GM23248 (cell line): Measurements from ENCODE around the gene DNAJC21. TPM values are rescaled to one million over a fixed set of nuclear protein-coding genes. Genes with fewer than 3 reads are reported as not detected.

Experiments used
- DNase-seq: peaks from one replicate; pipeline ENCODE4 v3.0.0-alpha.2; 2015
- H2AFZ ChIP-seq: fragments of 200-600 bp; sonication (generic); 2 replicates; pipeline ENCODE4 v1.6.1; 2016; ENCODE audit warnings: antibody characterized with exemption
- H3F3A ChIP-seq: fragments of 200-600 bp; sonication (generic); 2 replicates; pipeline ENCODE4 v1.6.1; 2016; ENCODE audit warnings: mild to moderate bottlenecking, antibody characterized with exemption, mixed run types; ENCODE audit not compliant: insufficient read depth
- H3K27ac ChIP-seq: fragments of 200-600 bp; sonication (generic); 2 replicates; pipeline ENCODE4 v1.5.1; 2016; ENCODE audit warnings: mild to moderate bottlenecking
- H3K27me3 ChIP-seq: fragments of 200-600 bp; sonication (generic); replicated peaks from 2 replicates; pipeline ENCODE4 v1.6.1; 2016; ENCODE audit warnings: mild to moderate bottlenecking; ENCODE audit not compliant: insufficient read depth
- H3K36me3 ChIP-seq: fragments of 200-600 bp; sonication (generic); 2 replicates; pipeline ENCODE4 v1.6.1; 2016; ENCODE audit warnings: low read depth, mild to moderate bottlenecking
- H3K4me1 ChIP-seq: fragments of 200-600 bp; sonication (generic); 2 replicates; pipeline ENCODE4 v1.6.1; 2016; ENCODE audit warnings: mild to moderate bottlenecking; ENCODE audit not compliant: insufficient read depth
- H3K4me2 ChIP-seq: fragments of 200-600 bp; sonication (generic); one replicate; pipeline ENCODE4 v1.6.1; 2016; ENCODE audit warnings: mild to moderate bottlenecking; ENCODE audit not compliant: unreplicated experiment
- H3K4me3 ChIP-seq: fragments of 200-600 bp; sonication (generic); 2 replicates; pipeline ENCODE4 v1.5.1; 2016; ENCODE audit warnings: mild to moderate bottlenecking
- H3K79me2 ChIP-seq: fragments of 200-600 bp; sonication (generic); 2 replicates; pipeline ENCODE4 v1.6.1; 2016; ENCODE audit warnings: mild to moderate bottlenecking; ENCODE audit not compliant: insufficient read depth
- H3K9ac ChIP-seq: fragments of 200-600 bp; sonication (generic); 2 replicates; pipeline ENCODE4 v1.6.1; 2016; ENCODE audit warnings: mild to moderate bottlenecking
- H3K9me2 ChIP-seq: fragments of 200-600 bp; sonication (generic); 2 replicates; pipeline ENCODE4 v1.6.1; 2016; ENCODE audit warnings: mixed run types, mild to moderate bottlenecking, moderate library complexity; ENCODE audit not compliant: insufficient read depth
- H3K9me3 ChIP-seq: fragments of 200-600 bp; sonication (generic); one replicate; pipeline ENCODE4 v1.6.1; 2017; ENCODE audit warnings: low read depth
- H4K20me1 ChIP-seq: fragments of 200-600 bp; sonication (generic); 2 replicates; pipeline ENCODE4 v1.6.0; 2016; ENCODE audit not compliant: insufficient read depth
- EZH2 ChIP-seq: fragments of 200-600 bp; sonication (generic); IDR thresholded peaks from 2 replicates; pipeline ENCODE4 v1.6.1; 2018; ENCODE audit warnings: antibody characterized with exemption, mild to moderate bottlenecking; ENCODE audit not compliant: insufficient read depth, poor library complexity, severe bottlenecking
- EZH2phosphoT487 ChIP-seq: fragments of 200-600 bp; sonication (generic); IDR thresholded peaks from 2 replicates; pipeline ENCODE4 v1.6.1; 2018; ENCODE audit warnings: antibody characterized with exemption, moderate library complexity, mild to moderate bottlenecking, low read depth; ENCODE audit not compliant: insufficient read depth
- WGBS, 2 experiments: methylation state at CpG; one replicate each; pipeline ENCODE4 v1.1.6; 2015 to 2017; ENCODE audit warnings: low lambda C conversion rate in 2 of 2, low coverage in 1 of 2; ENCODE audit errors: missing lambda C conversion rate in 2 of 2; 5-methylcytosine and 5-hydroxymethylcytosine counted together
- in situ Hi-C: fragments of 300-500 bp; cut with MboI; formaldehyde crosslinking; loops from 2 replicates; pipeline ENCODE4 v1.15.0; 2020
- polyA plus RNA-seq: library from polyadenylated mRNA; unstranded; fragments of >200 nt; fragmentation: Nextera tagmentation; extraction: Ambion mirVana; gene quantifications from 2 replicates; pipeline ENCODE4 v1.2.1, GENCODE V29; 2016
- total RNA-seq: library from RNA; depleted of rRNA; stranded (reverse); fragments of >200 nt; shearing (Covaris generic); gene quantifications from 2 replicates; pipeline ENCODE4 v1.2.3, GENCODE V29; 2014

DNAJC21 gene
- total and polyA plus RNA-seq, 2 experiments from 2014 or later = 15.5 to 30.4 TPM

DNA sequence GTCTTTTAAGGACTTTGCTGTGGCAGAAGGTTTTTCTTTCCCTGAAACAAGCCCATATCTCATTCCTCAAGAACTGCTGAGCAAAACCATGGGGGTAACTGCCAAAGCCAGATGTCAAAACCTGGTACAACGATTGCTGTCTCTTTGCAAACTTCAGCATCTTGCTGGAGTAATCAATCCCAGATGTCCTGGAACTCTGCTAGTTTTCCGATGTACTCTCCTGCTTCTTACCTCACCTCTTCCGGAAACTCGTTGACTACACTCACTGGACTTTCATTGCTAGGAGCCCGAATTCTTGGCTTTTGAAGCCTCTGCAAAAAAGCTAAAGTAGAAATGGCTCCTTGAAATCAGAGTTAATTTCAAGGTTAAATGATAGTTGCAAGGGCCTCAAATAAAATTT, 37.4 kb upstream of the DNAJC21 start:
- peak overlapping the region; percentile 56 for H3K4me2 ChIP-seq
- H3K36me3 ChIP-seq = no peaks in the 10 kb centered on the region
- no peaks in the 10 kb centered on the region for H3K9me3 ChIP-seq
- TF ChIP-seq EZH2phosphoT487 = no peak
- no peak for TF ChIP-seq EZH2
- DNase-seq = peak; percentile 92
- H3K79me2 ChIP-seq = no peaks in the 10 kb centered on the region
- WGBS, 2 experiments = 1 to 4% methylated on average over 5 of the region's 5 CpGs
- no peaks in the 10 kb centered on the region for H3K9me2 ChIP-seq
- H2AFZ ChIP-seq = no peak overlapping the region
- H3K4me3 ChIP-seq = peak overlapping the region; percentile 8; the same call in 1 of the 2 replicates
- in situ Hi-C loops = loop anchor here (25.0 kb wide), 1 partner anchor 880 kb away; the partner anchor contains the start of gene AMACR
- H3K27ac ChIP-seq = peak overlapping the region; percentile 19; the same call in 1 of the 2 replicates
- no peak overlapping the region for H3K9ac ChIP-seq
- H3F3A ChIP-seq = peaks cover 17% of the 10 kb centered on the region
- no peaks in the 10 kb centered on the region for H4K20me1 ChIP-seq
- H3K4me1 ChIP-seq = peaks cover 13% of the 10 kb centered on the region
- H3K27me3 ChIP-seq = no peaks in the 10 kb centered on the region

DNA sequence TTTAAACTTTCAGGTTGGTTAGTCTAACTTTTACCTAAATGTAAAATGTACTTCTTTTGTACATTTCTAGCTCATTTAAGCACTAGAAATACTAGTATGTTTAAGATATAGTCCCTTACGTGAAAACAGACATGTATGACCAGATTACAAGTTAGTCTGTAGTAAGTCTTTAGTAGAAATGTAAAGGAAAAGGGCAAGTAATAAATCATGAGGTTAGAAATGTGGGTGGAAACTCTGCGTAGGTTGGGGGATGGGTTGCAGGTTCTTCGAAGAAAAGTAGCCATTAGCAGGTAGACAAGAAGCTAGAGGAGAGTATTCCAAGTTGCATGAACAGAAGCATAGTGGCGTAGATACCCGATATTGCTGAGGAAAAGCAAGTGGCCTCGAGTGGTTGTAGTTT, 36.9 kb upstream of the DNAJC21 start:
- DNase-seq = no peak
- Histone ChIP-seq H3K27ac (peak overlapping the region; percentile 19; the same call in 1 of the 2 replicates), H3K4me3 (no peak overlapping the region; the same call in 1 of the 2 replicates), H3K79me2 (no peaks in the 10 kb centered on the region), H3K9me3 (no peaks in the 10 kb centered on the region), H3K4me1 (peaks cover 13% of the 10 kb centered on the region), H3K9me2 (no peaks in the 10 kb centered on the region), H3K4me2 (peak overlapping the region; percentile 56), H4K20me1 (no peaks in the 10 kb centered on the region), H3F3A (peaks cover 17% of the 10 kb centered on the region), H3K27me3 (no peaks in the 10 kb centered on the region), H2AFZ (no peak overlapping the region), H3K36me3 (no peaks in the 10 kb centered on the region), H3K9ac (no peak overlapping the region)
- TF ChIP-seq EZH2phosphoT487 = no peak
- in situ Hi-C loops = loop anchor here (25.0 kb wide), 1 partner anchor 880 kb away; the partner anchor contains the start of gene AMACR
- 74% methylated on average over 6 of the region's 6 CpGs for WGBS, 2 experiments

DNA sequence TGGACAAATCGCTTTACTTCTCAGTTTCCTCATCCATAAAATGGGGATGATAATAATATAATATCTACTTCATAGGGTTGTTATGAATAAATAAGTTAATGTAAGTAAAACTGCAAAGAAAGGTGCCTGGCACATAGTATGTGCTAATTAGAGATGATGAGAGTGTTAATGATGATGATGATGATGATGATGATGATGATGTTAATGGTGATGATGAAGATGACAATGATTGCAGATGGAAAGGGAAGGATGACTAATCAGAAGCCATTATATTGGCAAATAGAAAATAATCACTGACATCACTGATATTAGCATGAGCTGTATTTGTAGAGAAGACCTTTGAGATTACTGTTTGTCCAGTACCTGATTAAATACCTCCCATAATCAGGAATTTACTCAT, 34.6 kb upstream of the DNAJC21 start:
- Histone ChIP-seq H3F3A (peaks cover 31% of the 10 kb centered on the region), H2AFZ (no peak overlapping the region), H3K9me3 (no peaks in the 10 kb centered on the region), H3K9me2 (no peaks in the 10 kb centered on the region), H4K20me1 (no peaks in the 10 kb centered on the region), H3K4me2 (no peak overlapping the region), H3K4me1 (peaks cover 20% of the 10 kb centered on the region), H3K27ac (no peak overlapping the region), H3K36me3 (no peaks in the 10 kb centered on the region), H3K4me3 (no peak overlapping the region), H3K9ac (no peak overlapping the region), H3K79me2 (no peaks in the 10 kb centered on the region), H3K27me3 (no peaks in the 10 kb centered on the region)
- no peak for TF ChIP-seq EZH2
- no peak for TF ChIP-seq EZH2phosphoT487
- WGBS, 2 experiments = 95 to 98% methylated on average over 1 of the region's 1 CpG
- in situ Hi-C loops = loop anchor here (25.0 kb wide), 1 partner anchor 882 kb away; the partner anchor contains the start of gene AMACR
- no peak for DNase-seq

DNA sequence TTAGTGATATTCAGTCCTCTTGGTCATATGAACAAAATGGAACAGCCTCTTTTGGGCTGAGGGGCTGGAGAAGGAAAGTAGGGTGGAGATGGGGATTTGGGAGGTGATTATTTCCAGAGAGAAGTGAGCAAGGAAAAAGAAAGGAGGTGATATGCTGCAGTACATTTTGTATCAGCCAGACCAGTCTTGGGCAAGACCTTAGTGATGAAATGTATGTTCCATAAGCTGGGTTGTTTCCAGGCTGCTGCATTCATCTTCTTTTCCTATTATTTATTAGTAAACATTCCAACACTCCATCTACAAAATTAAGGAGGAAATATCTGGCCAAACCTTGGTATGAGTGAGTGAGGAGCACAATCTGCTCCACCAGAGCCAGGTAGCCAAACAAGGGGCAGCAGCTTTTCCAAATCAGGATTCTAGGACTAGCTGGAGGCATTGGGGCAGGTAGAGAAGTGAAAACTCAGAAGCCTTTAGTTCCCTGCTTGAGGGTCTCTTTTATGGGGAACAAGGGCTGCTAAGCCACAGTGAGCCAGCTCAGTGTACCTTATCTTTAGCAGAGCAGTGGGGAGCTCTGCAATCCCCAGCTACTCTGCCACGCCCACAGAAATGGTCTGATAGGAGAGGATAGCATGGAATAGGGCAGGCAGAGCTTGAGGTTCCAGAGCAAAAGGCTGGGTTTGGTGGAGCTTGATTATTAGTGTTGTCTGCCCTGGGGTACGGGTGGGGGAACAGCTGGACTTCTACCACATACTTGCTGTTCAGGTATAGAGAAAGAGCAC, 33.5 kb upstream of the DNAJC21 start:
- TF ChIP-seq EZH2phosphoT487 (no peak), EZH2 (no peak)
- in situ Hi-C loops = loop anchor here (25.0 kb wide), 1 partner anchor 884 kb away; the partner anchor contains the start of gene AMACR
- H3K4me2 ChIP-seq = no peak overlapping the region

More for the DNA sequence above, 33.5 kb upstream of the DNAJC21 start:
- H3K36me3 ChIP-seq = no peaks in the 10 kb centered on the region
- H3K9ac ChIP-seq = no peak overlapping the region
- H3K4me3 ChIP-seq = no peak overlapping the region
- peak; percentile 26 for DNase-seq
- no peaks in the 10 kb centered on the region for H3K9me3 ChIP-seq
- no peaks in the 10 kb centered on the region for H3K27me3 ChIP-seq
- no peaks in the 10 kb centered on the region for H4K20me1 ChIP-seq
- H2AFZ ChIP-seq = no peak overlapping the region
- no peaks in the 10 kb centered on the region for H3K9me2 ChIP-seq
- no peaks in the 10 kb centered on the region for H3K79me2 ChIP-seq
- no peak overlapping the region for H3K27ac ChIP-seq
- 83 to 84% methylated on average over 2 of the region's 2 CpGs for WGBS, 2 experiments
- peaks cover 20% of the 10 kb centered on the region for H3K4me1 ChIP-seq
- H3F3A ChIP-seq = peaks cover 31% of the 10 kb centered on the region
